Tibial nerve (tissue), 4 donors: ENCODE results near the gene SOX2. TPM values are rescaled to one million over a fixed set of nuclear protein-coding genes. Genes with fewer than 3 reads are reported as not detected.

ENCODE experiments used
- DNase-seq, 2 donors: peaks; one replicate each; pipeline ENCODE4 v3.0.0-alpha.2; 2019; ENCODE audit warnings: low spot score in 2 of 2
- H3K27ac ChIP-seq, 4 donors: fragments of 200-600 bp; sonication (generic) in 3 of 4; one replicate each; pipeline ENCODE4 v1.5.1; 2017 to 2019; ENCODE audit warnings: mild to moderate bottlenecking in 1 of 4
- H3K27me3 ChIP-seq, 2 donors: fragments of 200-600 bp; sonication (generic) in 1 of 2; one replicate each; pipeline versions ENCODE4 v1.5.1 to v1.6.0; 2017 to 2019
- H3K36me3 ChIP-seq, 3 donors: fragments of 200-600 bp; sonication (generic); one replicate each; pipeline ENCODE4 v1.5.1; 2018 to 2019
- H3K4me1 ChIP-seq, 4 donors: fragments of 200-600 bp; sonication (generic) in 3 of 4; one replicate each; pipeline ENCODE4 v1.5.1; 2017 to 2019
- H3K4me3 ChIP-seq, 4 donors: fragments of 200-600 bp; sonication (generic) in 3 of 4; one replicate each; pipeline ENCODE4 v1.5.1; 2017 to 2019; ENCODE audit warnings: mild to moderate bottlenecking in 1 of 4, moderate library complexity in 1 of 4
- H3K9me3 ChIP-seq, 4 donors: fragments of 200-600 bp; sonication (generic) in 3 of 4; one replicate each; pipeline ENCODE4 v1.5.1; 2017 to 2019
- EP300 ChIP-seq, 2 donors: sonication (generic); formaldehyde crosslinking; IDR thresholded peaks; one replicate each; pipeline ENCODE4 v1.6.1; 2017; ENCODE audit warnings: antibody characterized with exemption in 2 of 2, mild to moderate bottlenecking in 1 of 2
- POLR2A ChIP-seq, 2 donors: fragments of 450-650 bp; IDR thresholded peaks; one replicate each; pipeline ENCODE4 v1.6.1; 2017; ENCODE audit warnings: antibody characterized with exemption in 2 of 2, mild to moderate bottlenecking in 2 of 2, moderate library complexity in 2 of 2
- WGBS, 2 donors: methylation state at CpG; one replicate each; pipeline ENCODE4 v1.1.5; 2018; 5-methylcytosine and 5-hydroxymethylcytosine counted together
- total RNA-seq, 4 donors: library from RNA; depleted of rRNA; stranded (reverse); fragments of >200 nt; gene quantifications; one replicate each; pipeline ENCODE4 v1.1.0, GENCODE V29; 2016
- TF ChIP-seq, protein P1 (sequence below), 5 experiments: fragments of 200-600 bp in 3 of 5; fragments of 450-650 bp in 2 of 5; sonication (generic) in 3 of 5; IDR thresholded peaks; one replicate each; pipeline ENCODE4 v1.5.1; 2016 to 2019; ENCODE audit warnings: antibody characterized with exemption in 5 of 5, mild to moderate bottlenecking in 3 of 5, moderate library complexity in 2 of 5

The SOX2 gene
- total RNA-seq, 4 donors from 2014 or later, result 21.3 to 50.5 (median 34.3) TPM

- WGBS, 2 donors, result 8 to 16% methylated on average over 33 to 37 of the region's 37 CpGs
Observed at GRCh38 chr3:181710345-181711291, 1.1 kb upstream of the SOX2 start.

GRCh38 chr3:181712226-181712552, 464 bp downstream of the SOX2 start:
- Histone ChIP-seq H3K4me3 (peak overlapping the region; percentile 38 to 59 (median 47)), H3K27ac (peak overlapping the region; percentile 72 to 92 (median 88)), H3K27me3 (peaks cover 0 to 96% of the 10 kb centered on the region in 2 donors), H3K9me3 (no peaks in the 10 kb centered on the region), H3K36me3 (no peaks in the 10 kb centered on the region), H3K4me1 (peaks cover 0 to 38% (median 8%) of the 10 kb centered on the region in 4 donors)
- TF ChIP-seq, protein P1, sequence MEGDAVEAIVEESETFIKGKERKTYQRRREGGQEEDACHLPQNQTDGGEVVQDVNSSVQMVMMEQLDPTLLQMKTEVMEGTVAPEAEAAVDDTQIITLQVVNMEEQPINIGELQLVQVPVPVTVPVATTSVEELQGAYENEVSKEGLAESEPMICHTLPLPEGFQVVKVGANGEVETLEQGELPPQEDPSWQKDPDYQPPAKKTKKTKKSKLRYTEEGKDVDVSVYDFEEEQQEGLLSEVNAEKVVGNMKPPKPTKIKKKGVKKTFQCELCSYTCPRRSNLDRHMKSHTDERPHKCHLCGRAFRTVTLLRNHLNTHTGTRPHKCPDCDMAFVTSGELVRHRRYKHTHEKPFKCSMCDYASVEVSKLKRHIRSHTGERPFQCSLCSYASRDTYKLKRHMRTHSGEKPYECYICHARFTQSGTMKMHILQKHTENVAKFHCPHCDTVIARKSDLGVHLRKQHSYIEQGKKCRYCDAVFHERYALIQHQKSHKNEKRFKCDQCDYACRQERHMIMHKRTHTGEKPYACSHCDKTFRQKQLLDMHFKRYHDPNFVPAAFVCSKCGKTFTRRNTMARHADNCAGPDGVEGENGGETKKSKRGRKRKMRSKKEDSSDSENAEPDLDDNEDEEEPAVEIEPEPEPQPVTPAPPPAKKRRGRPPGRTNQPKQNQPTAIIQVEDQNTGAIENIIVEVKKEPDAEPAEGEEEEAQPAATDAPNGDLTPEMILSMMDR (IDR thresholded peaks at IDR 0.05), result no peak
- TF ChIP-seq POLR2A (IDR thresholded peaks at IDR 0.05), result no peak
- TF ChIP-seq EP300 (IDR thresholded peaks at IDR 0.05), result no peak
- no peak for DNase-seq
- 0 to 1% methylated on average over 30 to 44 of the region's 44 CpGs for WGBS, 2 donors

More at GRCh38 chr3:181710345-181711291, 1.1 kb upstream of the SOX2 start:
- H3K4me1 ChIP-seq, result peaks cover 0 to 40% (median 8%) of the 10 kb centered on the region in 4 donors
- H3K36me3 ChIP-seq, result no peaks in the 10 kb centered on the region
- H3K9me3 ChIP-seq, result no peaks in the 10 kb centered on the region
- peak overlapping the region; percentile 72 to 90 (median 81) for H3K27ac ChIP-seq
- H3K27me3 ChIP-seq, result peaks cover 0 to 97% of the 10 kb centered on the region in 2 donors
- peak overlapping the region; percentile 23 to 59 (median 42) for H3K4me3 ChIP-seq
- TF ChIP-seq POLR2A (IDR thresholded peaks at IDR 0.05), result no peak
- TF ChIP-seq EP300 (IDR thresholded peaks at IDR 0.05), result no peak
- TF ChIP-seq, protein P1 (IDR thresholded peaks at IDR 0.05), result no peak
- no peak for DNase-seq

DNA sequence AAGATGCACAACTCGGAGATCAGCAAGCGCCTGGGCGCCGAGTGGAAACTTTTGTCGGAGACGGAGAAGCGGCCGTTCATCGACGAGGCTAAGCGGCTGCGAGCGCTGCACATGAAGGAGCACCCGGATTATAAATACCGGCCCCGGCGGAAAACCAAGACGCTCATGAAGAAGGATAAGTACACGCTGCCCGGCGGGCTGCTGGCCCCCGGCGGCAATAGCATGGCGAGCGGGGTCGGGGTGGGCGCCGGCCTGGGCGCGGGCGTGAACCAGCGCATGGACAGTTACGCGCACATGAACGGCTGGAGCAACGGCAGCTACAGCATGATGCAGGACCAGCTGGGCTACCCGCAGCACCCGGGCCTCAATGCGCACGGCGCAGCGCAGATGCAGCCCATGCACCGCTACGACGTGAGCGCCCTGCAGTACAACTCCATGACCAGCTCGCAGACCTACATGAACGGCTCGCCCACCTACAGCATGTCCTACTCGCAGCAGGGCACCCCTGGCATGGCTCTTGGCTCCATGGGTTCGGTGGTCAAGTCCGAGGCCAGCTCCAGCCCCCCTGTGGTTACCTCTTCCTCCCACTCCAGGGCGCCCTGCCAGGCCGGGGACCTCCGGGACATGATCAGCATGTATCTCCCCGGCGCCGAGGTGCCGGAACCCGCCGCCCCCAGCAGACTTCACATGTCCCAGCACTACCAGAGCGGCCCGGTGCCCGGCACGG, 991 bp downstream of the SOX2 start:
- Histone ChIP-seq H3K27me3 (peaks cover 0 to 96% of the 10 kb centered on the region in 2 donors), H3K36me3 (no peaks in the 10 kb centered on the region), H3K4me3 (peak overlapping the region; percentile 38 to 59 (median 47)), H3K4me1 (peaks cover 0 to 38% (median 8%) of the 10 kb centered on the region in 4 donors), H3K9me3 (no peaks in the 10 kb centered on the region), H3K27ac (peak overlapping the region; percentile 72 to 92 (median 88))
- TF ChIP-seq POLR2A (IDR thresholded peaks at IDR 0.05), result no peak
- TF ChIP-seq, protein P1 (IDR thresholded peaks at IDR 0.05), result no peak
- TF ChIP-seq EP300 (IDR thresholded peaks at IDR 0.05), result peak in 1 of 2 donors; percentile 22
- WGBS, 2 donors, result 2 to 3% methylated on average over 44 to 59 of the region's 65 CpGs
- DNase-seq, result peak in 1 of 2 donors; percentile 17

- Histone ChIP-seq H3K27me3 (peaks cover 0 to 96% of the 10 kb centered on the region in 2 donors), H3K36me3 (no peaks in the 10 kb centered on the region), H3K9me3 (no peaks in the 10 kb centered on the region), H3K4me3 (peak overlapping the region; percentile 38 to 59 (median 47)), H3K27ac (peak overlapping the region; percentile 72 to 92 (median 88)), H3K4me1 (peaks cover 0 to 35% (median 8%) of the 10 kb centered on the region in 4 donors)
- DNase-seq, result no peak
- TF ChIP-seq EP300 (IDR thresholded peaks at IDR 0.05), result no peak
- no peak for TF ChIP-seq POLR2A (IDR thresholded peaks at IDR 0.05)
- TF ChIP-seq, protein P1 (IDR thresholded peaks at IDR 0.05), result no peak
- 5% methylated on average over 11 of the region's 11 CpGs for WGBS, 2 donors
Observed at GRCh38 chr3:181713280-181713647, 1.5 kb downstream of the SOX2 start.
